Erythroblast (primary cell): ENCODE results near the gene RGS7.

Source experiments
- GATA1 ChIP-seq: IDR thresholded peaks from 2 replicates; pipeline ENCODE4 v1.6.1; 2011; ENCODE audit warnings: low read depth, mild to moderate bottlenecking, control low read depth, low read length, moderate library complexity
- POLR2A ChIP-seq: IDR thresholded peaks from 2 replicates; pipeline ENCODE4 v1.6.1; 2011; ENCODE audit warnings: mild to moderate bottlenecking, low read length

- TF ChIP-seq POLR2A (no peak), GATA1 (no peak)
These were observed 190.4 kb downstream of the RGS7 start for GRCh38 chr1:241166625-241167024.
